HCT116 (cell line): ENCODE results near the gene HASPIN. TPM values are rescaled to one million over a fixed set of nuclear protein-coding genes. Genes with fewer than 3 reads are reported as not detected.

Source experiments
- ATAC-seq: fragments of 200-7000 bp; cut with Tn5 transposase; 2 replicates; pipeline ENCODE4 v1.9.1; 2020; ENCODE audit warnings: mild to moderate bottlenecking, moderate library complexity
- BruUV-seq: library from RNA; stranded (reverse); fragments of 400-500 nt; replicated peaks from 2 replicates; lab custom pipeline; 2021; lab: Mats Ljungman, UMichigan
- CTCF ChIA-PET: fragments of 300-600 bp; sonication (Branson Sonifier 250); formaldehyde crosslinking; loops from one replicate; lab custom pipeline; 2021; ENCODE audit warnings: antibody characterized with exemption; lab: Charles Lee
- POLR2A ChIA-PET: fragments of 300-600, 350-600 bp; sonication (Branson Sonifier 250); formaldehyde crosslinking; loops from one replicate; lab custom pipeline; 2021; ENCODE audit warnings: antibody characterized with exemption; lab: Charles Lee
- RAD21 ChIA-PET, 2 experiments: fragments of 300-600 bp; sonication (Branson Sonifier 250); formaldehyde crosslinking; loops; one replicate each; lab custom pipeline; 2023; ENCODE audit warnings: low total read pairs in 2 of 2; ENCODE audit not compliant: uncharacterized antibody in 2 of 2, unreplicated experiment in 2 of 2, low non-redundant PET in 1 of 2; lab: Charles Lee
- DNase-seq: peaks from one replicate; pipeline ENCODE4 v3.0.0-alpha.2; 2010; ENCODE audit warnings: low read depth, low spot score
- H2AFZ ChIP-seq: fragments of 200-600 bp; shearing (Covaris generic), sonication (generic); 2 replicates; pipeline ENCODE4 v1.6.1; 2017; ENCODE audit warnings: low read depth, mixed run types, mixed read lengths, antibody characterized with exemption, low read length; ENCODE audit not compliant: poor library complexity, severe bottlenecking
- H3K27ac ChIP-seq: 2 replicates; pipeline ENCODE4 v1.5.1; 2012; ENCODE audit warnings: low read depth, low read length
- H3K27me3 ChIP-seq: fragments of 200-600 bp; sonication (generic); 2 replicates; pipeline ENCODE4 v1.6.1; 2016; ENCODE audit warnings: mixed run types, low read length, mixed read lengths; ENCODE audit not compliant: insufficient read depth
- H3K36me3 ChIP-seq, 2 experiments: fragments of 200-500 bp in 1 of 2; fragments of 200-600 bp in 1 of 2; sonication (Bioruptor generic) in 1 of 2; sonication (generic) in 1 of 2; 2 replicates each; pipeline versions ENCODE4 v1.5.1 to v1.6.1; 2014 to 2016; ENCODE audit warnings: low read length in 2 of 2, inconsistent platforms in 1 of 2, mixed read lengths in 1 of 2, mixed run types in 1 of 2; ENCODE audit not compliant: insufficient read depth in 2 of 2, control insufficient read depth in 1 of 2
- H3K4me1 ChIP-seq, 2 experiments: fragments of 200-600 bp in 1 of 2; sonication (generic) in 1 of 2; 2 replicates each; pipeline versions ENCODE4 v1.5.1 to v1.6.1; 2012 to 2017; ENCODE audit warnings: low read length in 2 of 2, inconsistent platforms in 1 of 2, mild to moderate bottlenecking in 1 of 2, mixed read lengths in 1 of 2, mixed run types in 1 of 2, moderate library complexity in 1 of 2; ENCODE audit not compliant: insufficient read depth in 2 of 2, control insufficient read depth in 1 of 2
- H3K4me2 ChIP-seq: fragments of 200-600 bp; sonication (generic); 2 replicates; pipeline ENCODE4 v1.6.1; 2017; ENCODE audit warnings: mixed run types, low read length, mixed read lengths
- H3K4me3 ChIP-seq, 2 experiments: fragments of 200-600 bp in 1 of 2; sonication (generic) in 1 of 2; replicated peaks in 1 of 2; 2 replicates each; pipeline ENCODE4 v1.5.1; 2011 to 2016; ENCODE audit warnings: low read length in 2 of 2, control low read depth in 1 of 2, low read depth in 1 of 2, mild to moderate bottlenecking in 1 of 2, mixed read lengths in 1 of 2, mixed run types in 1 of 2
- H3K79me2 ChIP-seq: fragments of 200-600 bp; sonication (generic); 2 replicates; pipeline ENCODE4 v1.6.1; 2017; ENCODE audit warnings: mild to moderate bottlenecking, mixed run types, low read length, moderate library complexity, mixed read lengths; ENCODE audit not compliant: insufficient read depth
- H3K9ac ChIP-seq: fragments of 200-600 bp; sonication (generic); 2 replicates; pipeline ENCODE4 v1.6.1; 2016; ENCODE audit warnings: low read length, mixed read lengths
- H3K9me2 ChIP-seq: fragments of 200-600 bp; sonication (generic), shearing (Covaris generic); 2 replicates; pipeline ENCODE4 v1.6.1; 2017; ENCODE audit warnings: mixed run types, mild to moderate bottlenecking, moderate library complexity; ENCODE audit not compliant: insufficient read depth
- H3K9me3 ChIP-seq, 2 experiments: fragments of 200-500 bp in 1 of 2; fragments of 200-600 bp in 1 of 2; sonication (Bioruptor generic) in 1 of 2; sonication (generic) in 1 of 2; 2 replicates each; pipeline ENCODE4 v1.6.1; 2014 to 2017; ENCODE audit warnings: low read length in 2 of 2, mixed read lengths in 2 of 2, inconsistent platforms in 1 of 2, low read depth in 1 of 2, mild to moderate bottlenecking in 1 of 2, mixed run types in 1 of 2, moderate library complexity in 1 of 2; ENCODE audit not compliant: control insufficient read depth in 1 of 2, insufficient read depth in 1 of 2
- H4K20me1 ChIP-seq: fragments of 200-600 bp; sonication (generic), shearing (Covaris generic); 2 replicates; pipeline ENCODE4 v1.6.1; 2017; ENCODE audit warnings: mixed run types, mild to moderate bottlenecking, moderate library complexity; ENCODE audit not compliant: insufficient read depth
- CTCF ChIP-seq, 3 experiments: fragments of 200-600 bp in 1 of 3; sonication (generic) in 1 of 3; IDR thresholded peaks in 2 of 3; conservative IDR thresholded peaks in 1 of 3; 2 replicates each; pipeline ENCODE4 v1.5.1; 2012 to 2017; ENCODE audit warnings: low read depth in 2 of 3, low read length in 2 of 3, antibody characterized with exemption in 1 of 3, borderline replicate concordance in 1 of 3, control low read depth in 1 of 3, mild to moderate bottlenecking in 1 of 3, mixed read lengths in 1 of 3, mixed run types in 1 of 3, moderate library complexity in 1 of 3; ENCODE audit not compliant: insufficient read depth in 1 of 3
- ELF1 ChIP-seq: IDR thresholded peaks from 2 replicates; pipeline ENCODE4 v1.6.1; 2012; ENCODE audit warnings: low read depth, borderline replicate concordance
- EZH2 ChIP-seq: fragments of 200-600 bp; sonication (generic); IDR thresholded peaks from 2 replicates; pipeline ENCODE4 v1.6.1; 2017; ENCODE audit warnings: antibody characterized with exemption, mixed run types
- EZH2phosphoT487 ChIP-seq: fragments of 200-600 bp; IDR thresholded peaks from 2 replicates; pipeline ENCODE4 v1.6.1; 2018; ENCODE audit warnings: antibody characterized with exemption, borderline replicate concordance
- POLR2A ChIP-seq: IDR thresholded peaks from 2 replicates; pipeline ENCODE4 v1.7.0; 2011; ENCODE audit warnings: borderline replicate concordance; ENCODE audit not compliant: insufficient read depth, insufficient read length; ENCODE audit errors: extremely low read depth
- SIN3A ChIP-seq: IDR thresholded peaks from 2 replicates; pipeline ENCODE4 v1.6.1; 2012; ENCODE audit warnings: low read depth
- SRF ChIP-seq: IDR thresholded peaks from 2 replicates; pipeline ENCODE4 v1.6.1; 2012; ENCODE audit warnings: low read depth
- TCF7L2 ChIP-seq: IDR thresholded peaks from 2 replicates; pipeline ENCODE4 v1.7.0; 2011; ENCODE audit warnings: borderline replicate concordance, inconsistent platforms; ENCODE audit not compliant: insufficient read depth, insufficient read length; ENCODE audit errors: extremely low read depth
- YY1 ChIP-seq: IDR thresholded peaks from 2 replicates; pipeline ENCODE4 v1.6.1; 2011; ENCODE audit warnings: low read length, low read depth, moderate library complexity, mild to moderate bottlenecking; ENCODE audit not compliant: insufficient replicate concordance; ENCODE audit errors: extremely low read depth
- ZBTB33 ChIP-seq: IDR thresholded peaks from 2 replicates; pipeline ENCODE4 v1.6.1; 2011; ENCODE audit warnings: mild to moderate bottlenecking, low read length, moderate library complexity; ENCODE audit not compliant: insufficient replicate concordance; ENCODE audit errors: extremely low read depth
- ZFX ChIP-seq: fragments of 450-650 bp; IDR thresholded peaks from 2 replicates; pipeline ENCODE4 v1.6.1; 2017
- ZNF274 ChIP-seq: fragments of 200-500 bp; sonication (Bioruptor generic); IDR thresholded peaks from 2 replicates; pipeline ENCODE4 v1.6.1; 2014; ENCODE audit warnings: mild to moderate bottlenecking, low read depth, low read length, inconsistent platforms
- intact Hi-C: fragments of 100-400 bp; cut with micrococcal nuclease; formaldehyde crosslinking; loops from 2 replicates; pipeline ENCODE4 v1.10.0; 2022
- total RNA-seq: library from RNA; stranded (reverse); gene quantifications from one replicate; pipeline ENCODE4 v1.2.1, GENCODE V29; 2021; ENCODE audit not compliant: unreplicated experiment

Gene HASPIN
- total RNA-seq, 1 experiment from 2014 or later: 19.6 TPM

GRCh38 chr17:3715296-3715695 is 8.4 kb upstream of the HASPIN start:
- Histone ChIP-seq H2AFZ (no peak overlapping the region), H3K4me2 (no peak overlapping the region), H3K79me2 (no peaks in the 10 kb centered on the region), H3K4me3 (no peak overlapping the region), H3K27ac (no peak overlapping the region), H3K9me2 (no peaks in the 10 kb centered on the region), H3K27me3 (no peaks in the 10 kb centered on the region), H3K36me3 (peaks cover 17 to 27% of the 10 kb centered on the region in 2 experiments; a peak in 3 of 4 replicates), H3K9ac (no peak overlapping the region), H4K20me1 (no peaks in the 10 kb centered on the region; the same call in 1 of the 2 replicates), H3K9me3 (no peaks in the 10 kb centered on the region), H3K4me1 (peaks cover 0 to 11% of the 10 kb centered on the region in 2 experiments; a peak in 2 of 4 replicates)
- TF ChIP-seq SRF: no peak
- no peak for TF ChIP-seq EZH2phosphoT487
- TF ChIP-seq ZBTB33: no peak
- TF ChIP-seq ELF1: no peak
- no peak for TF ChIP-seq TCF7L2
- POLR2A ChIA-PET: no interaction called here
- BruUV-seq: no TSS peak
- intact Hi-C loops: no loop called here
- DNase-seq (no peak), ATAC-seq (no peak)
- RAD21 ChIA-PET: no interaction called here
- CTCF ChIA-PET: no interaction called here

DNA sequence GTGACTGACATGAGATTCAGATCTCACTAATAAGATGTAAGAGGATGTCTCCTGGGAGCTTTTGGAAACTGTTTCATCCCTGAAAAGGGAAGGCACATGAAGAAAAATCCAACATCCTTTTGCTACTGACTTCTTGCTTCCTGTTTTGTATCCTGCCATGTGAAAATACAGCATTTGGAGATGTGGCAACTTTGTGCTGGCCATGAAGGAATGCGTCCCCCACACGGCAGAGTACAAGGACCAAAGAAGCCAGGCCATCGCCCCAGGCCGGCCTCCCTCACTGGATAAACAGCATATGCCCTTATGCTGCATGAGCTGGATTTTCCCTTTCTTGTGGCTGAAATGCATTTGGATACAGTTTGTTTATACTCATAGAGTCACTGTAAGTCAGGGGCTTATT is 5.5 kb upstream of the HASPIN start:
- no peak for DNase-seq
- H3K9me3 ChIP-seq: no peaks in the 10 kb centered on the region
- peaks cover 17 to 27% of the 10 kb centered on the region in 2 experiments; a peak in 3 of 4 replicates for H3K36me3 ChIP-seq
- BruUV-seq: no TSS peak
- H4K20me1 ChIP-seq: no peaks in the 10 kb centered on the region
- H3K4me1 ChIP-seq: peaks cover 4 to 26% of the 10 kb centered on the region in 2 experiments
- H3K9ac ChIP-seq: no peak overlapping the region
- H3K4me2 ChIP-seq: no peak overlapping the region
- intact Hi-C loops: no loop called here
- H3K9me2 ChIP-seq: no peaks in the 10 kb centered on the region
- ATAC-seq: no peak
- ChIA-PET POLR2A (no interaction called here), CTCF (no interaction called here), RAD21 (no interaction called here)
- no peaks in the 10 kb centered on the region for H3K27me3 ChIP-seq
- TF ChIP-seq SRF (no peak), CTCF (IDR thresholded peaks at IDR 0.05 in 2 of 3, conservative IDR thresholded peaks at IDR 0.05 in 1 of 3; ENCODE audit: borderline replicate concordance in 1 of 3, insufficient read depth in 1 of 3, low read depth in 2 of 3, low read length in 2 of 3) (no peak), TCF7L2 (no peak), SIN3A (no peak), YY1 (no peak), EZH2 (no peak), ZNF274 (no peak), ZFX (no peak), POLR2A (no peak)
- H2AFZ ChIP-seq: no peak overlapping the region
- H3K79me2 ChIP-seq: peaks cover 9% of the 10 kb centered on the region
- H3K4me3 ChIP-seq: no peak overlapping the region
- no peak overlapping the region for H3K27ac ChIP-seq
